Right lobe of liver (tissue), 6 donors: ENCODE results near the gene SLC8A1. TPM values are rescaled to one million over a fixed set of nuclear protein-coding genes. Genes with fewer than 3 reads are reported as not detected.
A peak's percentile ranks its signal among the peaks of the same experiment; 100 is the strongest.

ENCODE experiments used
- ATAC-seq, 4 donors: fragments of 200-7000 bp; cut with Tn5 transposase; one replicate each; pipeline ENCODE4 v1.9.1; 2020; ENCODE audit warnings: mild to moderate bottlenecking in 4 of 4, moderate library complexity in 4 of 4
- DNase-seq, 3 donors: peaks; one replicate each; pipeline ENCODE4 v3.0.0-alpha.2; 2020
- H3K27ac ChIP-seq, 3 donors: fragments of 200-600 bp; one replicate each; pipeline ENCODE4 v1.8.0; 2022
- H3K27me3 ChIP-seq, 2 donors: fragments of 200-600 bp; one replicate each; pipeline ENCODE4 v1.8.0; 2022
- H3K36me3 ChIP-seq, 4 donors: fragments of 200-600 bp; sonication (generic) in 1 of 4; one replicate each; pipeline versions ENCODE4 v1.5.1 to v1.8.0; 2017 to 2022; ENCODE audit warnings: control low read depth in 1 of 4
- H3K4me1 ChIP-seq, 4 donors: fragments of 200-600 bp; sonication (generic) in 1 of 4; one replicate each; pipeline versions ENCODE4 v1.5.1 to v1.8.0; 2017 to 2022; ENCODE audit warnings: control low read depth in 1 of 4
- H3K4me3 ChIP-seq, 3 donors: fragments of 200-600 bp; one replicate each; pipeline ENCODE4 v1.8.0; 2022
- H3K9me3 ChIP-seq, 4 donors: fragments of 200-600 bp; sonication (generic) in 1 of 4; one replicate each; pipeline versions ENCODE4 v1.5.1 to v1.8.0; 2017 to 2022; ENCODE audit warnings: control low read depth in 1 of 4
- POLR2A ChIP-seq: fragments of 450-650 bp; IDR thresholded peaks from one replicate; pipeline ENCODE4 v1.6.1; 2017; ENCODE audit warnings: antibody characterized with exemption, mild to moderate bottlenecking
- WGBS: methylation state at CpG from one replicate; pipeline ENCODE4 v1.1.6; 2018; ENCODE audit warnings: low coverage, low lambda C conversion rate; ENCODE audit not compliant: insufficient coverage; ENCODE audit errors: missing lambda C conversion rate; 5-methylcytosine and 5-hydroxymethylcytosine counted together
- intact Hi-C, 2 donors: fragments of 100-400 bp; cut with DNase I; formaldehyde crosslinking; loops; one replicate each; pipeline versions ENCODE4 v1.11.2 to v1.14.1; 2022
- total RNA-seq, 6 experiments: library from RNA; depleted of rRNA in 2 of 6; stranded (reverse); fragments of >200 nt in 2 of 6; fragmentation: NEBNext Ultra II Directional in 3 of 6; extraction: Animal tissue kit (Norgen Biotek cat#: 25700) in 3 of 6; gene quantifications; one replicate each; pipeline versions ENCODE4 v1.1.0 to v1.2.4, GENCODE V29; 2016 to 2023
- TF ChIP-seq, protein P1 (sequence below), 4 donors: fragments of 200-600 bp in 3 of 4; fragments of 450-650 bp in 1 of 4; IDR thresholded peaks; one replicate each; pipeline versions ENCODE4 v1.5.1 to v1.8.0; 2016 to 2022; ENCODE audit warnings: antibody characterized with exemption in 4 of 4, mild to moderate bottlenecking in 2 of 4
- donor health status: DM: no; HTN: yes; CAD: no.
- donor health status: DM: no; HTN: no; CAD: no.
- donor health status: DM: no; HTN: no; CAD: no.
- donor health status: DM: no; HTN: yes; CAD: no.
- donor health status: DM: no; HTN: yes; CAD: no.

Gene SLC8A1
- total RNA-seq, 6 experiments from 2014 or later = 3.3 to 12.1 (median 4.9) TPM

GRCh38 chr2:40348038-40348437, 103.9 kb downstream of the SLC8A1 start:
- Histone ChIP-seq H3K27ac (no peak overlapping the region), H3K9me3 (no peaks in the 10 kb centered on the region), H3K36me3 (no peaks in the 10 kb centered on the region), H3K4me1 (no peaks in the 10 kb centered on the region), H3K27me3 (no peaks in the 10 kb centered on the region), H3K4me3 (no peak overlapping the region)
- no peak for TF ChIP-seq POLR2A
- TF ChIP-seq, protein P1, sequence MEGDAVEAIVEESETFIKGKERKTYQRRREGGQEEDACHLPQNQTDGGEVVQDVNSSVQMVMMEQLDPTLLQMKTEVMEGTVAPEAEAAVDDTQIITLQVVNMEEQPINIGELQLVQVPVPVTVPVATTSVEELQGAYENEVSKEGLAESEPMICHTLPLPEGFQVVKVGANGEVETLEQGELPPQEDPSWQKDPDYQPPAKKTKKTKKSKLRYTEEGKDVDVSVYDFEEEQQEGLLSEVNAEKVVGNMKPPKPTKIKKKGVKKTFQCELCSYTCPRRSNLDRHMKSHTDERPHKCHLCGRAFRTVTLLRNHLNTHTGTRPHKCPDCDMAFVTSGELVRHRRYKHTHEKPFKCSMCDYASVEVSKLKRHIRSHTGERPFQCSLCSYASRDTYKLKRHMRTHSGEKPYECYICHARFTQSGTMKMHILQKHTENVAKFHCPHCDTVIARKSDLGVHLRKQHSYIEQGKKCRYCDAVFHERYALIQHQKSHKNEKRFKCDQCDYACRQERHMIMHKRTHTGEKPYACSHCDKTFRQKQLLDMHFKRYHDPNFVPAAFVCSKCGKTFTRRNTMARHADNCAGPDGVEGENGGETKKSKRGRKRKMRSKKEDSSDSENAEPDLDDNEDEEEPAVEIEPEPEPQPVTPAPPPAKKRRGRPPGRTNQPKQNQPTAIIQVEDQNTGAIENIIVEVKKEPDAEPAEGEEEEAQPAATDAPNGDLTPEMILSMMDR (IDR thresholded peaks at IDR 0.05) = no peak
- WGBS = 44% methylated on average over 4 of the region's 5 CpGs
- ATAC-seq (no peak), DNase-seq (no peak)
- intact Hi-C loops = no loop called here

- intact Hi-C loops = no loop called here
- 58% methylated on average over 3 of the region's 3 CpGs for WGBS
- TF ChIP-seq, protein P1 (IDR thresholded peaks at IDR 0.05) = no peak
- no peak for TF ChIP-seq POLR2A
- no peak overlapping the region for H3K4me3 ChIP-seq
- H3K27ac ChIP-seq = no peak overlapping the region
- no peaks in the 10 kb centered on the region for H3K36me3 ChIP-seq
- ATAC-seq = peak in 1 of 4 donors; percentile 17
- no peaks in the 10 kb centered on the region for H3K4me1 ChIP-seq
- no peak for DNase-seq
- no peaks in the 10 kb centered on the region for H3K27me3 ChIP-seq
- no peaks in the 10 kb centered on the region for H3K9me3 ChIP-seq
Observed at GRCh38 chr2:40346535-40347354, 105.1 kb downstream of the SLC8A1 start.

DNA sequence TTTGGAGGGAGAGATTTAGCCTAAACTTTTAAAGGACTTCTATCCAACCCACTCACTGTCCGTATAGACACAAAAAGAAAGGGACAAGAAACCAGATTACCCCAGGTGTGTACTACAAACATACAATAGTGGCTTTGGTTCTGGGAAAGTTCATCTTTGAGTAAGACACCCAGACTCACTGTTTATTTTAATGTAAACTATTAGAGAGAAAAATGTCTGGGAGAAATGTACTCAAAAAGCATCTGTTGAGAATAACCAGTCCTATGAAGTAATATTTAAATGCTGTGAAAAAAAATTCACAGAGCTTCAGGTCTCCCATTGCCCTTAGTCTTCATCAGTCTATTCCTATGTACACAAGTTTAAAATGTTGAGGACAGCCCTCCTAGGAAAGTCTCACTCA, 107.5 kb downstream of the SLC8A1 start:
- Histone ChIP-seq H3K9me3 (no peaks in the 10 kb centered on the region), H3K4me3 (no peak overlapping the region), H3K4me1 (no peaks in the 10 kb centered on the region), H3K36me3 (no peaks in the 10 kb centered on the region), H3K27ac (no peak overlapping the region), H3K27me3 (no peaks in the 10 kb centered on the region)
- WGBS = 24% methylated on average over 1 of the region's 1 CpG
- no peak for TF ChIP-seq POLR2A
- TF ChIP-seq, protein P1 (IDR thresholded peaks at IDR 0.05) = no peak
- ATAC-seq = no peak
- no peak for DNase-seq
- intact Hi-C loops = no loop called here

GRCh38 chr2:40343902-40344301, 108.0 kb downstream of the SLC8A1 start:
- intact Hi-C loops = no loop called here
- DNase-seq (no peak), ATAC-seq (no peak)
- Histone ChIP-seq H3K9me3 (no peaks in the 10 kb centered on the region), H3K27me3 (no peaks in the 10 kb centered on the region), H3K4me1 (no peaks in the 10 kb centered on the region), H3K4me3 (no peak overlapping the region), H3K36me3 (no peaks in the 10 kb centered on the region), H3K27ac (no peak overlapping the region)
- 49% methylated on average over 2 of the region's 2 CpGs for WGBS
- TF ChIP-seq POLR2A = no peak
- TF ChIP-seq, protein P1 (IDR thresholded peaks at IDR 0.05) = no peak
